ENCODE measurements around the gene AWAT2.

DNA sequence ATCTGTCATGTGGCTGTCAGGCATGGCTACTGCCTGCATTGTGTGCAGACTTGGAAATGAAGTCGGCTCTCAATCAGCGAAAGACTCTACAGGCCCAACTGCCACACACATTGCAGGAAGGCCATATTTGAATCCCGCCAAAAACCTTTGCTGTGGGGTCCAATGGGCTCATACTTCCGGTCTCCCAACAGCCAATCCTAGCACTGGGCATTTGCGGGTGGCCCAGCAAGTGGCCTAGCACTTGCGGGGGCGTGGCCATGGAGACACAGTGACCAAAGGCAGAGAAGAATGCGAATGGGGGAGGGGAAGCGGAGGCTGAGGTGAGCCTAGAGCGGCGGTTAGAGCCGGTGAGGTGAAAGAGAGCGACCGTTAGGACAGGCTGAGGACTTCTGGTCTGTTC lies 12.3 kb upstream of the AWAT2 start, which contains the start of gene OTUD6A:
- TF ChIP-seq POLR2A (IDR thresholded peaks at IDR 0.05) (no peak), CTCF (IDR thresholded peaks at IDR 0.05) (no peak)
